CD4-positive, alpha-beta memory T cell (primary cell): ENCODE results near the gene S100A10. TPM values are rescaled to one million over a fixed set of nuclear protein-coding genes. Genes with fewer than 3 reads are reported as not detected.

Experiments used
- CTCF ChIA-PET: fragments of 350-600 bp; sonication (Branson Sonifier 250); formaldehyde crosslinking; loops from one replicate; lab custom pipeline; 2021; ENCODE audit warnings: inconsistent platforms; ENCODE audit not compliant: partially characterized antibody; lab: Charles Lee
- POLR2A ChIA-PET: fragments of 350-600 bp; sonication (Branson Sonifier 250); formaldehyde crosslinking; loops from one replicate; lab custom pipeline; 2021; ENCODE audit not compliant: partially characterized antibody; lab: Charles Lee
- DNase-seq, 5 donors: peaks; one replicate each; pipeline versions ENCODE4 v3.0.0 to v3.0.0-alpha.2; 2020 to 2022; ENCODE audit warnings: mixed read lengths in 1 of 5
- H3K27ac ChIP-seq: one replicate; pipeline ENCODE4 v1.7.0; 2013; ENCODE audit warnings: low read depth, low read length
- H3K27me3 ChIP-seq: 2 replicates; pipeline ENCODE4 v1.7.0; 2013; ENCODE audit warnings: mild to moderate bottlenecking, low read length, moderate library complexity; ENCODE audit not compliant: insufficient read depth
- H3K36me3 ChIP-seq: 2 replicates; pipeline ENCODE4 v1.7.0; 2013; ENCODE audit warnings: mild to moderate bottlenecking, low read length, moderate library complexity; ENCODE audit not compliant: insufficient read depth
- H3K4me1 ChIP-seq: 2 replicates; pipeline ENCODE4 v1.7.0; 2013; ENCODE audit warnings: mild to moderate bottlenecking, low read length, moderate library complexity; ENCODE audit not compliant: insufficient read depth
- H3K4me3 ChIP-seq, 2 donors: one replicate each; pipeline ENCODE4 v1.7.0; 2013; ENCODE audit warnings: low read length in 2 of 2, mild to moderate bottlenecking in 1 of 2
- H3K9me3 ChIP-seq, 2 donors: one replicate each; pipeline ENCODE4 v1.7.0; 2013; ENCODE audit warnings: low read length in 2 of 2, control low read depth in 1 of 2; ENCODE audit not compliant: control insufficient read depth in 1 of 2
- H3K27ac Mint-ChIP-seq, 7 donors: one replicate each; pipeline ENCODE4 v1.8.0; 2020 to 2021; ENCODE audit warnings: mixed read lengths in 7 of 7, mild to moderate bottlenecking in 6 of 7, inconsistent platforms in 3 of 7, moderate library complexity in 3 of 7
- H3K27me3 Mint-ChIP-seq, 2 donors: one replicate each; pipeline ENCODE4 v1.8.0; 2020 to 2021; ENCODE audit warnings: mixed read lengths in 2 of 2
- H3K36me3 Mint-ChIP-seq, 2 donors: one replicate each; pipeline ENCODE4 v1.8.0; 2020 to 2021; ENCODE audit warnings: mixed read lengths in 2 of 2, inconsistent platforms in 1 of 2, mild to moderate bottlenecking in 1 of 2
- H3K4me1 Mint-ChIP-seq, 4 donors: one replicate each; pipeline ENCODE4 v1.8.0; 2020 to 2021; ENCODE audit warnings: mixed read lengths in 4 of 4, mild to moderate bottlenecking in 1 of 4
- H3K4me3 Mint-ChIP-seq, 8 donors: one replicate each; pipeline ENCODE4 v1.8.0; 2020 to 2021; ENCODE audit warnings: mixed read lengths in 8 of 8, mild to moderate bottlenecking in 7 of 8, moderate library complexity in 6 of 8, inconsistent platforms in 3 of 8
- H3K9me3 Mint-ChIP-seq, 8 donors: one replicate each; pipeline ENCODE4 v1.8.0; 2020 to 2021; ENCODE audit warnings: mixed read lengths in 8 of 8, mild to moderate bottlenecking in 5 of 8, inconsistent platforms in 3 of 8, moderate library complexity in 1 of 8
- intact Hi-C: fragments of 100-400 bp; cut with micrococcal nuclease; formaldehyde crosslinking; loops from one replicate; pipeline ENCODE4 v1.15.1; 2023
- polyA plus RNA-seq, 2 donors: library from polyadenylated mRNA; unstranded; fragments of 300-500 nt; fragmentation: Illumina TruSeq; gene quantifications; one replicate each; pipeline ENCODE4 v1.2.3, GENCODE V29; 2021
- total RNA-seq, 2 experiments: library from RNA; stranded (reverse); gene quantifications; one replicate each; pipeline ENCODE4 v1.2.3, GENCODE V29; 2021

The S100A10 gene
- total and polyA plus RNA-seq, 4 experiments from 2014 or later = 218 to 1,427 (median 543) TPM

DNA sequence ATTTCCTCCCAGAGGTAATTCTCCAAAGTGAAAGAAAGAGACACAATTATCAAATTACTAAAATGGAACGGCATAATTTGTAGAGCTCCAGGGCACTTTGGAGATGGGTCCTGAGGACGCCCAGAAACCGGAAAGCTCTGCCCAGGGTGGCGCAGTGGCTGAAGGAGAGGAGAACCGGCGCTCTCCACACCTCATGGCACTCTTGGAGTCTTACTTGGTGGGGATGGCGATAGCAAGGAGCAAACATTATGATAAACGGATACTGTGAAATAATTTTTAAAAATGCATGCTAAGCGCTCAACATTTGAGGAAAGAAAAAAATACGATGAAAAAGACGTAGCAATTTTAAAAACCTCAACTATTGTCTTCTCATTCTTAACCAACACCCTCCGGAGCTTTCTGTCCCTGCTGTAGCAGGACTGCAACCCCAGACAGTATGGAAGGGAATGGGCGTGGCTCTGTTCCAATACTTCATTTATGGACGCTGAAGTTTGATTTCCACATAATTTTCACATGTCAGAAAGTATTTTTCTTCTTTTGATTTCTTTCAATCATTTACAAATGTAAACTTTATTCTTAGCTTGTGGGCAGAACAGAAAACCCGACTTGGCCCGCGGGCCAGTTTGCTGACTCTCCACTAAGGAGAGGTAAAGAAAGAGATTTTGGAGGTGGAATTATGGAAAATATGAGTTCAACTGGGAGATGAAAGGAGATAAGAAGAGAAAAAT is 42.0 kb upstream of the S100A10 start:
- Mint-ChIP-seq H3K4me3 (peak overlapping the region; percentile 91 to 100 (median 100)), H3K27me3 (no peaks in the 10 kb centered on the region), H3K9me3 (no peaks in the 10 kb centered on the region), H3K4me1 (peaks cover 20 to 49% (median 41%) of the 10 kb centered on the region in 4 donors), H3K36me3 (peaks cover 23 to 49% of the 10 kb centered on the region in 2 donors), H3K27ac (peak overlapping the region; percentile 97 to 100 (median 99))
- intact Hi-C loops = loop anchor here (1.0 to 2.0 kb wide), 2 partner anchors 13 to 43 kb away; partner anchors contain the start of gene S100A10
- peak in 4 of 5 donors; percentile 21 to 55 (median 27) for DNase-seq
- Histone ChIP-seq H3K36me3 (peaks cover 27% of the 10 kb centered on the region), H3K4me1 (peaks cover 38% of the 10 kb centered on the region), H3K9me3 (no peaks in the 10 kb centered on the region), H3K27me3 (no peaks in the 10 kb centered on the region), H3K27ac (peak overlapping the region; percentile 88), H3K4me3 (peak overlapping the region; percentile 73 to 77)
- ChIA-PET CTCF (interaction anchor here (1.3 to 5.6 kb wide), 5 partner anchors 12 to 422 kb away, joined by 4 to 111 read pairs (median 7); no protein-coding TSS in a partner anchor), POLR2A (interaction anchor here (0.7 to 4.9 kb wide), 16 partner anchors 11 to 424 kb away, joined by 3 to 207 read pairs (median 6); partner anchors contain the start of genes MRPL9 and S100A10)

DNA sequence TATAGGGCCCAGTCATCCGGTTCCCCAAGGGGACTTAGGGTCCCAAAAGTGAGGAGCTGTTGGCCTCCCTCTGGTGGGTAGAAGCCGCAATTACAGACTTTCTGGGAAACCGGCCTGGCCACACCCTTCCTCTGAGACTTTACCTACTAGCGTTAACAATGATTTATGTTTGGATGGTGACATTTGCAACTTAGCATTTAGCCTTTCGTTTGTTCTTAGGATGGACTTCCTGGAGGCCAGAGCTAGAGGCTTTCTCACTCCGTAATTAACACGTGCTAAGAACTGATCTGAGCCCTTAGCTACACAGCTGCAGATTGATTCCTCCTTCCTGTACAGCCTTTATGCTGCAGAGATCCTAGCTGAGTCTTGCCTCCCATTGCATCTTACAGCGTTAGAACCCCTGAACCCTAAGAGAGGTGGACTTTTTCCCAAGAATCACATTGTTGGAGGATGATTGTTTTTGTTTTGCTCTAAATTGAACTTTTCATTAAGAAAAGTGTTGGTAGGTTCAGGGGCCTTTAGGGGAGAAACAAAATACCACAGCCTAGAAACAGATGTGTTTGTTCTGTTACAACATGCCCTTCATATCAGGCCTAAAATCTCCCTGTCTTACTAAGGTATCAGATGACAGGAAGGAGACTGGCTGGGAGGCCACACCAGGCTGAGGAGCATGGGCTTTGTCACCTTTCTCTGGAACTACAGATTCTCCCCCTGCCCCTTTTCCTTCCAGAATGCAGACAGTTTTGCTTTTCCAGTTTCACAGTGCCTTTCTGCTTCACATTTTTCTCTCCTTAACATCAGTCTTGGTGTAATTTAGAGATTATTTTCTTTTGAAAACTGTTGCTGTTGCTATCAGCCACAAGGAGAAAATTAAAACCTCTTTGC is 41.2 kb upstream of the S100A10 start:
- intact Hi-C loops = loop anchor here (1.0 to 2.0 kb wide), 2 partner anchors 13 to 42 kb away; partner anchors contain the start of gene S100A10
- ChIA-PET CTCF (interaction anchor here (0.7 to 5.6 kb wide), 20 partner anchors 13 to 424 kb away, joined by 3 to 111 read pairs (median 4); no protein-coding TSS in a partner anchor), POLR2A (interaction anchor here (0.7 to 4.9 kb wide), 23 partner anchors 12 to 425 kb away, joined by 3 to 207 read pairs (median 4); partner anchors contain the start of genes MRPL9, S100A10 and THEM4)
- Mint-ChIP-seq H3K36me3 (peaks cover 30 to 54% of the 10 kb centered on the region in 2 donors), H3K9me3 (no peaks in the 10 kb centered on the region), H3K4me1 (peaks cover 23 to 53% (median 43%) of the 10 kb centered on the region in 4 donors), H3K27ac (peak overlapping the region; percentile 97 to 100 (median 99)), H3K27me3 (no peaks in the 10 kb centered on the region), H3K4me3 (peak overlapping the region; percentile 91 to 100 (median 100))
- DNase-seq = peak; percentile 75 to 87 (median 80)
- Histone ChIP-seq H3K27ac (peak overlapping the region; percentile 88), H3K27me3 (no peaks in the 10 kb centered on the region), H3K36me3 (peaks cover 31% of the 10 kb centered on the region), H3K4me1 (peaks cover 38% of the 10 kb centered on the region), H3K9me3 (no peaks in the 10 kb centered on the region), H3K4me3 (peak overlapping the region; percentile 73 to 77)

DNA sequence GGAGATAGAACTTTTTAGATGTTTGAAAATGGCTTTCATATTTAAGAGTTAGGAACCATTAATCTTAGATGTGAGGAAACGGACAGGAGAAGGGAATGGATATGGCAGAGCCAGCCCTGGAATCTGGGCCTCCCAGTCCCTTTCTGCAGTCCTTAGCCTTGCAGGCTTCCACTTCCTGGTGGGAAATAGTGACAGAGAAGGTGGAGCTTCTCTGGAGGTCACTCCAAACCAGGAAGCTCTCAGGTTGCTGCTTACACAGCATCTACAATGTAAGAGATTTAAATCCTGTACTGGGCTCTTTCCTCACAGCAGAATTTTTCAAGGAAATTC is 40.6 kb upstream of the S100A10 start:
- intact Hi-C loops = loop anchor here (2.0 kb wide), 1 partner anchor 41 kb away; the partner anchor contains the start of gene S100A10
- DNase-seq = no peak
- ChIA-PET CTCF (interaction anchor here (0.7 to 5.6 kb wide), 18 partner anchors 12 to 424 kb away, joined by 3 to 111 read pairs (median 4); no protein-coding TSS in a partner anchor), POLR2A (interaction anchor here (0.7 to 4.9 kb wide), 14 partner anchors 13 to 425 kb away, joined by 3 to 207 read pairs (median 4); partner anchors contain the start of genes S100A10 and THEM4)
- Histone ChIP-seq H3K4me1 (peaks cover 38% of the 10 kb centered on the region), H3K27ac (peak overlapping the region; percentile 88), H3K27me3 (no peaks in the 10 kb centered on the region), H3K9me3 (no peaks in the 10 kb centered on the region), H3K4me3 (peak overlapping the region; percentile 73 to 77), H3K36me3 (peaks cover 31% of the 10 kb centered on the region)
- Mint-ChIP-seq H3K9me3 (no peaks in the 10 kb centered on the region), H3K36me3 (peaks cover 34 to 58% of the 10 kb centered on the region in 2 donors), H3K4me3 (peak overlapping the region; percentile 91 to 100 (median 100)), H3K27ac (peak overlapping the region; percentile 97 to 100 (median 99)), H3K4me1 (peaks cover 27 to 55% (median 45%) of the 10 kb centered on the region in 4 donors), H3K27me3 (no peaks in the 10 kb centered on the region)

DNA sequence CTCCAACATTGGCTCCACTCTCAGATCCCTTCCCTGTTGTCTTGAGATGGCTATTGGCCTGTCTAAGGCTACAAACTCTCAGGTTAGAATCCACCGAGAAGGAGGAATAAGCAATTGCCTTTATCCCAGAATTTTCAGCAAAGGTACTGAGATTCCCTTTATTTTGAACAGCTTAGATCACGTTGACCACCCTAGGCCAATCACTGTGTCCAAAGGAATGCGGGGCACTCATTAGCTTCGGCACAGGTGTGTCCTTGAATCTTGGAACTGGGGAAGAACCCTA is 36.2 kb upstream of the S100A10 start:
- POLR2A ChIA-PET = interaction anchor here (2.9 kb wide), 1 partner anchor 18 kb away, joined by 11 read pairs; no protein-coding TSS in a partner anchor
- no peak for DNase-seq
- H3K4me3 Mint-ChIP-seq = no peak overlapping the region
- H3K4me1 ChIP-seq = peaks cover 36% of the 10 kb centered on the region
- no peaks in the 10 kb centered on the region for H3K27me3 ChIP-seq
- peaks cover 0 to 3% (median 0%) of the 10 kb centered on the region in 8 donors for H3K9me3 Mint-ChIP-seq
- H3K9me3 ChIP-seq = no peaks in the 10 kb centered on the region
- H3K4me1 Mint-ChIP-seq = peaks cover 36 to 63% (median 44%) of the 10 kb centered on the region in 4 donors
- no peaks in the 10 kb centered on the region for H3K27me3 Mint-ChIP-seq
- H3K4me3 ChIP-seq = no peak overlapping the region
- H3K36me3 Mint-ChIP-seq = peaks cover 43 to 47% of the 10 kb centered on the region in 2 donors
- peaks cover 31% of the 10 kb centered on the region for H3K36me3 ChIP-seq
- CTCF ChIA-PET = interaction anchor here (2.4 kb wide), 1 partner anchor 157 kb away, joined by 7 read pairs; no protein-coding TSS in a partner anchor
- intact Hi-C loops = no loop called here
- no peak overlapping the region for H3K27ac ChIP-seq
- peak overlapping the region; percentile 18 to 88 (median 77) for H3K27ac Mint-ChIP-seq

DNA sequence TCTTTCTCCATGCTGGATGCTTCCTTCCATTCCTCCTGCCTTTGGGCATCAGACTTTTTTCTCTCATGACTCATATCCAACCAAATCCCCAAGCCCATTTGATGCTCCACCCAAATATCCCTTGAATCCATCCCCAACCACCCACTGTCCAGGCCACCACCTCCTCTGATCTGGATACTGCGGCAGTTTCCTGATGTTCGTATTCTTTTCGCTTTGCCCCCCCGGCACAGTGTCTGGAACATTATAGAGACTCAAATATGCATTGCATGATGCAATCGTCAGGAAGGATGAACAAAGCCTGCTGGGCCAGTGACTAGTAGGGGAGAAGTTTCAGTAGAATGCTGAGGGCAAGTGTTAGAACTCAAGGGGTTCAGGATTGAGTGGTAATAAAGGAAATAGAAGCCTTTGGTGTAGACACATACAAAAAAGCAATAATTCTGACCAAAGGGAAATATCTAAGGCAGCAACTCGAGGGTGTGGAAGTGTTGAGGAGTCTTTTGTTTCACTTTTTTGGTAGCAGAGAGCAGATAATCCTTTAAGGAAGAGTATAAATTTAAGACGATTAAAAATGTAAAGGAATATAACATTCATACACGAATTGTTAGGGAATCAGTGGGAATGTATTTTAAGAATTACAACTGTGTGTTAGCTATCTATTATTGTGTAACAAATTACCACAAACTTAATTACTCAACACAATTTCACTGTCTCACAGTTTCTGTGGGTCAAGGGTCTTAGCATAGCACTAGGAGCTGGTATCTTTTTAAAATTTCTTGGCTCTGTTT is 35.7 kb upstream of the S100A10 start:
- Mint-ChIP-seq H3K36me3 (peaks cover 42 to 43% of the 10 kb centered on the region in 2 donors), H3K4me3 (peak overlapping the region in 2 of 8 donors; percentile 3 to 9), H3K27ac (peak overlapping the region; percentile 57 to 92 (median 85)), H3K9me3 (peaks cover 0 to 3% (median 0%) of the 10 kb centered on the region in 8 donors), H3K4me1 (peaks cover 33 to 59% (median 40%) of the 10 kb centered on the region in 4 donors), H3K27me3 (peaks cover 0 to 2% of the 10 kb centered on the region in 2 donors)
- ChIA-PET POLR2A (interaction anchor here (2.9 kb wide), 1 partner anchor 19 kb away, joined by 11 read pairs; no protein-coding TSS in a partner anchor), CTCF (interaction anchor here (1.2 to 2.4 kb wide), 2 partner anchors 24 to 158 kb away, joined by 3 to 7 read pairs; no protein-coding TSS in a partner anchor)
- Histone ChIP-seq H3K4me1 (peaks cover 31% of the 10 kb centered on the region), H3K4me3 (no peak overlapping the region), H3K9me3 (no peaks in the 10 kb centered on the region), H3K36me3 (peaks cover 31% of the 10 kb centered on the region), H3K27me3 (no peaks in the 10 kb centered on the region), H3K27ac (no peak overlapping the region)
- DNase-seq = no peak
- intact Hi-C loops = no loop called here

DNA sequence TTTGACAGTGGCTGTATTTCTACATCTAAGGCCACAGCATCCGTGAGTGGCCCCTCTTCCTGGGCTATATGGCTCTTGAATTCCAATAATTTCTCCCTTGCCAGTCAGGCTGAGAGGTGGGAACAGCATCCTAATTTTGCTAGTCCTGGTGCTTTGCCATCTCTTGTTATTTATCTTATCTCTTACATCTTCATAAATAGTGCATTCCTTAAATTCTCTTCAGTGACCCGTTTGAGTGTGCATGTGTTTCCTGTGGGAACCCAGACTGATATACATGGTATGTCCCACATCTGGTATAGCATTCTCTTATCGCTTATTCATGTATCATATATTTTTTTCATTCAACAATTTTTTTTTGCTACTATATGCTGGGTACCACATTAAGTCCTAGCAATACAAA is 33.2 kb upstream of the S100A10 start:
- Mint-ChIP-seq H3K36me3 (peaks cover 19 to 26% of the 10 kb centered on the region in 2 donors), H3K4me1 (peaks cover 15 to 34% (median 23%) of the 10 kb centered on the region in 4 donors), H3K4me3 (no peak overlapping the region), H3K27ac (peak overlapping the region in 5 of 7 donors; percentile 2 to 90 (median 68)), H3K27me3 (peaks cover 0 to 2% of the 10 kb centered on the region in 2 donors), H3K9me3 (peaks cover 0 to 3% (median 0%) of the 10 kb centered on the region in 8 donors)
- no peak overlapping the region for H3K27ac ChIP-seq
- H3K9me3 ChIP-seq = no peaks in the 10 kb centered on the region
- H3K4me3 ChIP-seq = no peak overlapping the region
- intact Hi-C loops = no loop called here
- CTCF ChIA-PET = interaction anchor here (1.4 kb wide), 1 partner anchor 24 kb away, joined by 3 read pairs; no protein-coding TSS in a partner anchor
- POLR2A ChIA-PET = no interaction called here
- no peak for DNase-seq
- no peaks in the 10 kb centered on the region for H3K27me3 ChIP-seq
- peaks cover 7% of the 10 kb centered on the region for H3K4me1 ChIP-seq
- H3K36me3 ChIP-seq = peaks cover 12% of the 10 kb centered on the region
